Neutrophil (primary cell): ENCODE data around the gene RCSD1.

Experiments used
- H3K27ac ChIP-seq: fragments of 200-600 bp; sonication (generic); 2 replicates; pipeline ENCODE4 v1.5.1; 2016; ENCODE audit warnings: mild to moderate bottlenecking, moderate library complexity
- H3K27me3 ChIP-seq: fragments of 200-600 bp; sonication (generic); 2 replicates; pipeline ENCODE4 v1.6.0; 2016; ENCODE audit warnings: mild to moderate bottlenecking
- H3K36me3 ChIP-seq: fragments of 200-600 bp; sonication (generic); 2 replicates; pipeline ENCODE4 v1.5.1; 2017
- H3K4me1 ChIP-seq, 2 experiments: fragments of 200-600 bp in 1 of 2; sonication (generic) in 1 of 2; 1 replicate in 1 of 2; 2 replicates in 1 of 2; pipeline versions ENCODE4 v1.5.1 to v1.6.1; 2013 to 2016; ENCODE audit warnings: low read depth in 1 of 2, low read length in 1 of 2, mild to moderate bottlenecking in 1 of 2, moderate library complexity in 1 of 2; ENCODE audit not compliant: control insufficient read depth in 1 of 2, insufficient read depth in 1 of 2
- H3K4me3 ChIP-seq, 2 experiments: fragments of 200-600 bp in 1 of 2; sonication (generic) in 1 of 2; 1 replicate in 1 of 2; 2 replicates in 1 of 2; pipeline ENCODE4 v1.5.1; 2013 to 2016; ENCODE audit warnings: low read depth in 1 of 2, low read length in 1 of 2, mild to moderate bottlenecking in 1 of 2, moderate library complexity in 1 of 2
- H3K9me3 ChIP-seq: fragments of 200-600 bp; sonication (generic); 2 replicates; pipeline ENCODE4 v1.5.1; 2016
- TF ChIP-seq, protein P1 (sequence below): fragments of 200-600 bp; sonication (generic); IDR thresholded peaks from 2 replicates; pipeline ENCODE4 v1.5.1; 2016; ENCODE audit warnings: antibody characterized with exemption

The RCSD1 gene

DNA sequence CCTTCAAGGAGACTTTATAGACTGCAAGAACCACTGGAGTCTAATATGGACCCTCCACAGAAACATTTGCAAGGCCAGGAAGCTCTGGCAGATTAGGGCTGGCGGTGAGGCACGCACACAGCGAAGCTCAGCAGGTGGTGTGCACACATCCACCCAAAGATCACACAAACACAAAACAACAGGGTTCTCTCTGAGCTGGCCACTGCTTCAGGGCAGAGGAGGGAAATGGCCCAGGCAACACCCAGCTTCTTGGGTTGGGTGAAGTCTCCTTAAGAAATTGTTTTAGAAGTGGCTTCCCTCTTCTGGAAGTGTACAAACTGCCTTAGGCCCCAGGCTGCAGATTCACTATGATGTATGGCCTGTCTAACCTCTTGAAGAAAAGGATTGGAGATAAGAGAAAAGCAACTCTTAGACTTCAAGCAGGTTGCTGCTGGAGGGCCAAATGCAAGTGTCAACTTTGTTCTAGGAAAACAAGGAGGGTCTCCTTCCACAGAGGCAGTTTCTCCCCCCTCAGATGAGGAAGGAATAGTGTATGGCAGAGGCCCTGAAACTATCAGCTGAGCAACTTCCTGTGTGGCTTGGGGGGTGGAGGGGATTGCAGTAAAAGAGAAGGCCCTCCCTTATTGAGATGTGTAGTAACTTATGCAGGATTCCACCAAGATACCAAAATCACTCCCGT, 2.0 kb downstream of the RCSD1 start:
- Histone ChIP-seq H3K27me3 (no peaks in the 10 kb centered on the region), H3K9me3 (no peaks in the 10 kb centered on the region), H3K27ac (peak overlapping the region; percentile 99), H3K4me1 (peaks cover 86 to 91% of the 10 kb centered on the region in 2 experiments), H3K4me3 (peak overlapping the region; percentile 88 to 90), H3K36me3 (peaks cover 24% of the 10 kb centered on the region)
- TF ChIP-seq, protein P1, sequence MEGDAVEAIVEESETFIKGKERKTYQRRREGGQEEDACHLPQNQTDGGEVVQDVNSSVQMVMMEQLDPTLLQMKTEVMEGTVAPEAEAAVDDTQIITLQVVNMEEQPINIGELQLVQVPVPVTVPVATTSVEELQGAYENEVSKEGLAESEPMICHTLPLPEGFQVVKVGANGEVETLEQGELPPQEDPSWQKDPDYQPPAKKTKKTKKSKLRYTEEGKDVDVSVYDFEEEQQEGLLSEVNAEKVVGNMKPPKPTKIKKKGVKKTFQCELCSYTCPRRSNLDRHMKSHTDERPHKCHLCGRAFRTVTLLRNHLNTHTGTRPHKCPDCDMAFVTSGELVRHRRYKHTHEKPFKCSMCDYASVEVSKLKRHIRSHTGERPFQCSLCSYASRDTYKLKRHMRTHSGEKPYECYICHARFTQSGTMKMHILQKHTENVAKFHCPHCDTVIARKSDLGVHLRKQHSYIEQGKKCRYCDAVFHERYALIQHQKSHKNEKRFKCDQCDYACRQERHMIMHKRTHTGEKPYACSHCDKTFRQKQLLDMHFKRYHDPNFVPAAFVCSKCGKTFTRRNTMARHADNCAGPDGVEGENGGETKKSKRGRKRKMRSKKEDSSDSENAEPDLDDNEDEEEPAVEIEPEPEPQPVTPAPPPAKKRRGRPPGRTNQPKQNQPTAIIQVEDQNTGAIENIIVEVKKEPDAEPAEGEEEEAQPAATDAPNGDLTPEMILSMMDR, result no peak

DNA sequence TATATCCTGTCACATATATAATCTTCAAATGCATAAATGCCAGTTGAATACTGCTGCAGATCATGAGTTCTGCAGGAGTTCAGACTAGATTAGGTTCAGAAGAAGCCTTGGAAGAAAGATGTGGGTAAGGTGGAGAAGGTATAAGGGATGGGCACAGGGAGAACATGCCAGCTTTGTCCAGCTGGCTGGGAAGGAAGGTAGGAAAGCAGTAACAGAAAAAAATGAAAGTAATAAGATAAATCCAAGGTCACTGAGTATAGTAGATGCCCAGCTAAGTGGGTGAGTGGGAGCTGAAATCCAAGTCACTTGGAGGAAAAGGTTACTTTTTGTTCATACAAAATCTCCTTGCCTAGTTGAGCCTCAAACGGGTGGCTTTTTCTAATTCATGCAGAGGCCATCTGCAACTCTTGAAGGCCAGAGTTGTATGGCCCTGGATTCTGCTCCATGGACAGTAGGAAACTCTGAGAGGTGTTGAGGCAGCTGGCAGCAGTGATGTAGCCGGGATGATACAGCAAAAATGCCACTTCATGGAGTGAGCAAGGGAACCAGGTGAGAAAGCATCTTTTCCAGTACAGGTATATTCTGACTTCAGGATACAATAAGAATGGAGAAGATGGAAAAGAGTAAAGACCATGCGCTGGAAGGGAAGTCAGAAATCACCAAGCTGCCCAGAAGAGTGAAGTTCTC, 3.4 kb downstream of the RCSD1 start:
- TF ChIP-seq, protein P1, result no peak
- peaks cover 31% of the 10 kb centered on the region for H3K36me3 ChIP-seq
- peak overlapping the region; percentile 99 for H3K27ac ChIP-seq
- peak overlapping the region; percentile 88 to 90 for H3K4me3 ChIP-seq
- no peaks in the 10 kb centered on the region for H3K27me3 ChIP-seq
- H3K4me1 ChIP-seq, result peaks cover 86 to 91% of the 10 kb centered on the region in 2 experiments
- no peaks in the 10 kb centered on the region for H3K9me3 ChIP-seq

DNA sequence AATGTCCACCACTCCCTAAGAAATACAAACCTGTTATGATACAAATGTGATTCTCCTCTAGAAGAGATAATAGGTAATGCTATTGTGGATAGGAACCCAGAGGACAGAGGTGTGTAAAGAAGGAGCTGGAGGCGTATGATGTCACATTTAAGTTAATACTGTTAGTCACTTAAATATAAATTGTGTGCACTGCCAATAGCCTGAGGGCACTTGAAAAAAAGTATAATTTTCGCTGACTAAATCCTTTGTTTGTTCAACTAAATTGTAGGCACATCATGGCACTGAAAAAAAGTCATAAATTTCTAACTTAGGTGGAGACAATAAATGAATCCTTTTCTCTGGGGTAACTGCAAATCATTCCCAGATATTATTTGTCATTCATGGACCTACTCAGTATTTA, 4.4 kb downstream of the RCSD1 start:
- H3K27me3 ChIP-seq, result no peaks in the 10 kb centered on the region
- H3K4me3 ChIP-seq, result peak overlapping the region in 1 of 2 experiments; percentile 90
- no peaks in the 10 kb centered on the region for H3K9me3 ChIP-seq
- peak overlapping the region; percentile 99 for H3K27ac ChIP-seq
- H3K4me1 ChIP-seq, result peaks cover 81 to 83% of the 10 kb centered on the region in 2 experiments
- TF ChIP-seq, protein P1, result no peak
- peaks cover 42% of the 10 kb centered on the region for H3K36me3 ChIP-seq

DNA sequence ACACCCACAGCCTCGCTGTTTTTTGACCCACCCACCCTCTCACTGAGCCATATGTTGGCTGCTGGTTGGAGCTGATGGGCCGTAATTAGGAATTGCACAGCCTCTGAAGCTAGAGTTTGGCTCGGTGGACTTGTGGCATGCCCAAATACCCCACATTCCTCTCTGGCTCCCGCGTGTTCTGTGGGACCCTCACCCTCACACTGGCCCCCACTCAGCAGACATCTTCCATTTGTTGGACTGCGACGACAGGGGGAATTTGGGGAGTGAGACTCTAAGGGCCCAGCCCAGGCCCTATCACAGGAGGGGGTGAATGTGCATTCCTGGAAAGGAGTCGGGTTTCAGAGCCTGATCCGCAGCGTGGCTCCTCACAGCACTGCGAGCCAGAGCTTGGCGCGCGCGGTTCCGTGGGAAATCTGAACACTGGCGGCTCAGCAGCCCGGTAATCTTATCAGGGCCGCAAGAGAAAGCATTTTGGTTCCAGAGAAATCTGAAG, 5.2 kb downstream of the RCSD1 start:
- H3K27me3 ChIP-seq, result no peaks in the 10 kb centered on the region
- peaks cover 75 to 78% of the 10 kb centered on the region in 2 experiments for H3K4me1 ChIP-seq
- peaks cover 49% of the 10 kb centered on the region for H3K36me3 ChIP-seq
- H3K9me3 ChIP-seq, result no peaks in the 10 kb centered on the region
- TF ChIP-seq, protein P1, result no peak
- H3K4me3 ChIP-seq, result no peak overlapping the region
- peak overlapping the region; percentile 99 for H3K27ac ChIP-seq

DNA sequence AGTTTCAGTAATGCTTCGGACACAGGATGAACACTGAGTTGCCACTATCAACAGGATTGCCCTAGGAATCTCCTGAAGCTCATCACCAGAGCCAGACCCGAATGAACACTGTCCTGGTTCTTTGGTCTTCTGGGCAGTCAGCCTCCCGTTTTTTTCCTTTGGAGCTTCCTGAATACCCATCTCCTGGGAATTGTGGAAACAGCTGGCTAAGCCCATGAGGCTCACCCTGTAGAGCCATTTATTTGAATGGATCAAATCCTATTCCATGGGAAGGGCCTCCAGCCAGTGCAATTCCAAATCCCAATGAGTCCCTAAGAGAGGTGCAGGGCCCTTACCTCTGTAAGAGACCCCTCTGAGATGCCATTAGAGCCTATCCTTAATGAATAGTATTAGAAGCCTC, 5.9 kb downstream of the RCSD1 start:
- peaks cover 57% of the 10 kb centered on the region for H3K36me3 ChIP-seq
- H3K4me3 ChIP-seq, result no peak overlapping the region
- peaks cover 77 to 81% of the 10 kb centered on the region in 2 experiments for H3K4me1 ChIP-seq
- H3K9me3 ChIP-seq, result no peaks in the 10 kb centered on the region
- no peaks in the 10 kb centered on the region for H3K27me3 ChIP-seq
- peak overlapping the region; percentile 99 for H3K27ac ChIP-seq
- TF ChIP-seq, protein P1, result no peak
